HG02678 (cell line): Measurements from ENCODE around the gene ZSCAN25.
"Not testable (repeated sequence)": the region's sequence is repeated elsewhere in the genome, so short reads cannot be mapped to it uniquely, and the experiment has no call there.

Source experiments
- ATAC-seq: cut with Tn5 transposase; IDR thresholded peaks from one replicate; pipeline ENCODE4 v1.9.1; 2021; ENCODE audit warnings: mild to moderate bottlenecking, moderate library complexity; ENCODE audit not compliant: unreplicated experiment

The ZSCAN25 gene

DNA sequence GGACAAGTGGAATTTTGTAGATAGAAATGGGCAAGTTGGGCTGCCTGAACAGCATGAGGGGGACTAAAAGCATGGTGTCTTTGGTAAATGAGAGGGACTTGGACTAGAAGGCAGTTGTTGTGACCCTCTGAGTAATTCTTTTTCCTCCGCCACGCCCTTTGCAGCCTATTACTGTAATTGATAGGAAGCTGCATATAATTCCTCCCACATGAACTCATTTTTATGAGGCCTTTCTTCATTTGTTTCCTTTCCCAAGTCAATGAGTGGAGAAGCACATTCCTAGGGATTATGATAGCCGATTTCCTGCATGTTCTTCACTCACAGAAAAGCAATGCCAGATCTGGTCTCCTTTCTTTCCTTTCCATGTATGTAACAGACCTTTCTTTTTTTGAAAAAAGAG lies 27.7 kb downstream of the ZSCAN25 start:
- ATAC-seq: no peak

DNA sequence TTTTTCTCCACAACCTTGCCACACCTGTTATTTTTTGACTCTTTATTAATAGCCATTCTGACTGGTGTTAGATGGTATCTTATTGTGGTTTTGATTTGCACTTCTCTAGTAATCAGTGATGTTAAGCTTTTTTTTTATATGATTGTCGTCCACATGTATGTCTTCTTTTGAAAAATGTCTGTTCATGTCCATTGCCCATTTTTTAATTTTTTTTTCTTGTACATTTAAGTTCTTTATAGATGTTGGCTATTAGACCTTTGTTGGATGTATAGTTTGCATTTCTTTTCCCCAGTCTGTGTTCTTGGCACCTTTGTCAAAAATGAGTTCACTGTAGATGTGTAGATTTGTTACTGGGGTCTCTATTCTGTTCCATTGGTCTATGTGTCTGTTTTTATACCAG lies 28.8 kb downstream of the ZSCAN25 start:
- no peak for ATAC-seq

DNA sequence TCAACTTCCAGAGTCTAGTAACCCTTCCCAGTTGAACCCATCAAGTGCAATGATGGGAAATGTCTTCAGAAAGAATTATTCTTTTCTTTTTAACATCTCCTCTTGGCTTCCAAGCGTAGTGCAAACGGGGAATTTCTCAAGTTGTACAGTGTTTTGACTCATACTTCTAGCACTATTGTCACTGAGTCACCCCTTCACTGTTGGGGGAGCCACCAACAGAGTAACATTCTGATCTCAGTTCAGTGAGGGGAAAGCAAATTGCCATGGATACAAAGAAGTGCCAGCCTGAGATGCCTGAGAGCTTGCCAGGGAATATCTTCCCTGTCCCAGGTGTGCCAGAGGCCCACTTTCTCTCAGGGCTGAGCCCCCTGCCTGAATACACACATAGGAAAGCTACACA lies 32.1 kb downstream of the ZSCAN25 start:
- ATAC-seq: no peak

DNA sequence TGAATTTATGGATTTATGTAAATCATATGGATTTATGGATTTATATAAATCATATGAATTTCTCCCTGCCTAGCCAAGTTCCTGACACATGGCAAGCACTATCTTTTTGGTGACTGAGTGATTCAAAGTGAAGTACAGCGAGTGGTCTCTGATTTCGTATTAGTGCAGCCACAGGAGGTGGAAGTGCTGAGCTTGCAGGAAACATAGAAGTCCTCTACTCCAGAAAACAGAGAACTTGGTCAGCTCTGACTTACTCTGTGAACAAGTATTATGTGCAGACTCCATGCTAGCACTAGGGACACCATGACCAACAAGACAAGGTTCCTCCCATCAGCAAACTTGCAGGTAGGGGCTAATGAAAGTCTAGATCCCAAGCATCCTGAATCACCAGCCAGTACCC lies 34.5 kb downstream of the ZSCAN25 start:
- no peak for ATAC-seq

DNA sequence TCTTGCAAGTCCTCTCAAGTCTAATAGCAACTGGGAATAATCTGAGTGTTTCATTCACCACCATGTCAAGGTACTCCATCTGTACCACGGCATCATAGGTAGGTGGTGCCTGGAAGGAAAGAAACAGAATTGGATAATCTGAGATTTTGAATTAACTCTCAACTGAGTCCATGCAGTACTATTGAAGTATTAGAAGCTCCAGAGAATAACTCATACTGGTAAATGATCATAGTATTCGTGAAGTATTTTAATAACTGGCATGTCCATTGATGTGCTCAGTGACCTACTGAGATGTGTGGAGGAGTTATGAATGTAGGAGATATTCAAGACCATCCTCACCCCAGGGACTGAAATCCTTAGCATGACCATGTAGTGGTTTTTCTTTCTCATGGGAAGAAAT lies 35.9 kb downstream of the ZSCAN25 start:
- ATAC-seq: no peak

DNA sequence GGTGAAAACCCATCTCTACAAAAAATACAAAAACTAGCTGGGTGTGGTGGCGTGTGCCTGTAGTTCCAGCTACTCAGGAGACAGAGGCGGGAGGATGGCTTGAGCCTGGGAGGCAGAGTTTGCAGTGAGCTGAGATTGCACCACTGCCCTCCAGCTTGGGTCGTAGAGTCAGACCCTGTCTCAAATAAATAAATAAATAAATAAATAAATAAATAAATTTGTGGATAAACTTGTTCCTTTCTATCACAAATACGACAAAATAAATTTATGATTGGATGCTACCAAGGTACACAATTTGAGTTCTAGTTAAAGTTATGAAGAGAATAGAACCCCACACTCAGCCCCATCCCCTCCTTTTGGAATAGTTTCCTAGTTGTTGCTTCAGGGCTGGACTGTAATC lies 36.5 kb downstream of the ZSCAN25 start:
- not testable (repeated sequence) for ATAC-seq

DNA sequence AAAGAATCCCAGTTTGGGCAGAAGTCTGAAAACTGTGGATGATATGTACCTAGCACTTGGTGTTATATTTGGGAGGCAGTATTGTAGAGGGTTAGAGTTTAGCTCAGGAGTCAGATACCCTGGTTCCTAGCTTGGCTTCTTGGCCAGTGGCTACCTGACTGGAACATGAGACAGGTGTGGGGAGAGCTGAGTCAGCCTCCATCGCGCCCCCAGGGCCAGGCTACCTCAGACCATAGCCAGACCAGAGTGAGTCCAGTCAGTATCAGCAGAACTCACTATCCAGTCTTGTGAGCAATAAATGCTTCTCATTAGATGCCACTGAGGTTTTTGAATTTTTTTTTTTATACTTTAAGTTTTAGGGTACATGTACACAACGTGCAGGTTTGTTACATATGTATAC lies 37.0 kb downstream of the ZSCAN25 start:
- ATAC-seq: no peak

DNA sequence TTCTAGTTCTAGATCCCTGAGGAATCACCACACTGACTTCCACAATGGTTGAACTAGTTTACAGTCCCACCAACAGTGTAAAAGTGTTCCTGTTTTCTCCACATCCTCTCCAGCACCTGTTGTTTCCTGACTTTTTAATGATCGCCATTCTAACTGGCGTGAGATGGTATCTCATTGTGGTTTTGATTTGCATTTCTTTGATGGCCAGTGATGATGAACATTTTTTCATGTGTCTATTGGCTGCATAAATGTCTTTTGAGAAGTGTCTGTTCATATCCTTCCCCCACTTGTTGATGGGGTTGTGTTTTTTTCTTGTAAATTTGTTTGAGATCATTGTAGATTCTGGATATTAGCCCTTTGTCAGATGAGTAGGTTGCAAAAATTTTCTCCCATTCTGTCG lies 37.9 kb downstream of the ZSCAN25 start:
- not testable (repeated sequence) for ATAC-seq

DNA sequence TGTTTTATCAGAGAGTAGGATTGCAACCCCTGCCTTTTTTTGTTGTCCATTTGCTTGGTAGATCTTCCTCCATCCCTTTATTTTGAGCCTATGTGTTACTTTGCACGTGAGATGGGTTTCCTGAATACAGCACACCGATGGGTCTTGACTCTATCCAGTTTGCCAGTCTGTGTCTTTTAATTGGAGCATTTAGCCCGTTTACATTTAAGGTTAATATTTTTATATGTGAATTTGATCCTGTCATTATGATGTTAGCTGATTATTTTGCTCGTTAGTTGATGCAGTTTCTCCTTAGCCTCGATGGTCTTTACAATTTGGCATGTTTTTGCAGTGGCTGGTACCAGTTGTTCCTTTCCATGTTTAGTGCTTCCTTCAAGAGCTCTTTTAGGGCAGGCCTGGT lies 41.1 kb downstream of the ZSCAN25 start:
- not testable (repeated sequence) for ATAC-seq

DNA sequence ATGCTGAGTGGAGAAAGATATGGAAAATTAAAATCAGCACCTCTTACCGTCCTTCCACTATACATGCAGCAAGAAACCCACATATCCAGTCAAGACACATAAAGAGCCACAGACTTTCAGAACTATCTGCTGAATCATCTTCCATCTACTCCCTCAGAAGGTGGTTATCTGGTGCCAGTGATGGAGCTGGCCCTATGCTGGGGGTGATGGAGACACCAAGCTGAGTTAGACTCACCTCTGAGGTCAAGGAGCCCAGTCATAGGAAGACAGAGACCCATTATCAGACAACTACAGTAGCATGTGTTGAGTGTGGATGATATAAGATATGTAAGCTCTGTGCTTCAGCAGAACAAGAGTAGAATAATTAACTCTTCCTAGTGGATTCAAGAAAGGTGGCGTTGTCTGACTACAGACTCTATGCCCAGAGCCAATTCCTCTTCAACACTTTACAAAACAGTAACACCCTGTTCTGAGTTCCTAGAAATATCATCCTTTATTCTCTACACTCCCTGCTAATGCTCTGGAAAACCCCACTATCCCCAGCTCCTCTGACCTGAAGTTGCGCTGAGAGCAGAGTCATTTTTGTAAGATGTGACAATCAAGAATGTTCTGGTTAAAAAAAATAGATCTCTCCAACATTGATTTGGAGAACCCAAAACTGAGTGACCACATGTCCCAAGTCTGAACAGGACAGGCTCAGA lies 48.7 kb downstream of the ZSCAN25 start:
- ATAC-seq: no peak

DNA sequence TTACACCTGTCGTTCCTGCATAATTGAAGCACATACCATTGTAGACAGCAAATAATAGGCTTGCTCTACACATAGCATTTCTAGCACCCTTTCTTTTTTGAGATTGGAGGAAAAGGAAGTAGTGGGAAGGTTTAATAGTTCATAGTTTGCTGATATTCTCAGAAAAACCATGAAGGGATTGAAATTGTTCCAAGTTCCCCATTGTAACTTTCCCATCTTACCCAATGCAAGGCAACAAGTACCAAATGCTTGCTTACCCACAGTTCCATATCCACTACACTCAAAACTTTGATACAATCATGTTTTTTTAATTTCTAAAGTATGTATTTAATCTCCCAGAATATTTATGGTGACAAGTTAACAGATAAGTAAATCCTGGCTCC lies 49.3 kb downstream of the ZSCAN25 start:
- ATAC-seq: no peak

DNA sequence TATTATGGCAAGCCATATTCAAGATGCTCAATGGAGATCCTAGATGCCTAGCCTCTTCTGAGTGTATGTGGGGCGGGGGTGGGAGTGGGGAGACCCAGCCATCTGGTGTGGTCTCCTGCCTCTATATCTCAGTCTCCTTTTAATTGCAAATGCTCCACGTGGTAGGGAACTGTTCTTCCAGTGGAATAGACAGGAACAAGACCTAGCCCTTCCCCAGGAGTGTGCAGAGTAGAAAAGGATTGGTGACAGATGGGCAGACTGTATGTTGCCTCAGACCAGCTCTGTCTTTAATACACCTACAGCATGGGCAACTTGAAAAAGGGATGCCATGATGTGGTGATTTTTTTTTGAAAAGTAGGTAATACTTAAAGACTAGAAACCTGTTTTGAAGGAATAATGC lies 50.4 kb downstream of the ZSCAN25 start:
- no peak for ATAC-seq

DNA sequence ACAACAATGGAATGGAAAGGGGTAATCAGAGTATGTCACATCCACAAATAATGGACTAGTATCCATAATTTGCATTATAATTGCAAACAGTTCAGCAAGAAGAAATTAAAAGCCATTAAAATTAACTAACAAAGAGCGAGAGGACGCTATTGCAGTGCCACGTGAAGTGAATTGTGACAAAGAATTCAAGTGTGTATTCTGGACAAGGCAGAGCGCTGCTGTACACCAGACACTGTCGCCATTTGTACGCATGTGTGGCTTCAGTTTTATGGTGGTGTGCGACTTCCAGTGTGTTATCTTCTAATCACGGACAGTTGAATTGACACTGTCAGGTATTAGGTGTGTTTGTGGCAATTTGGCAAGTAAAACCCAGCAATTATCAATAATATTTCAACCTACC lies 51.8 kb downstream of the ZSCAN25 start:
- ATAC-seq: no peak

DNA sequence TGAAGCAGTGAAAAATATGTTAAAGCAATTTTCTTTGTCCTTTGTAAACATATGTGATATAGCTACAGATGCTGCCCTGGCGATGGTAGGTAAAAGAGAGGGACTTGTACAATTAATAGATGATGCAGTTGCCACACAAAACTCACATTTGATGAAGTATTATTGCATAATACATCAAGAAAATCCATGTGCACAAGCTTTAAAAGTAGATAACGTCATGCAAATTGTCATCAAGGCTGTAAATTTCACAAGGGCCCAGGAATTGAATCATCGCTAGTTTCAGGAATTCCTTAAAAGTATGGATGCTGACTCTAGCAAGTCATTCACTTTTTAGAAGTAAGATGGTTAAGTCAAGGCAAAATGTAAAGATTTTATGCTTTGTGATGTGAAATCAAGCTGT lies 53.0 kb downstream of the ZSCAN25 start:
- no peak for ATAC-seq

DNA sequence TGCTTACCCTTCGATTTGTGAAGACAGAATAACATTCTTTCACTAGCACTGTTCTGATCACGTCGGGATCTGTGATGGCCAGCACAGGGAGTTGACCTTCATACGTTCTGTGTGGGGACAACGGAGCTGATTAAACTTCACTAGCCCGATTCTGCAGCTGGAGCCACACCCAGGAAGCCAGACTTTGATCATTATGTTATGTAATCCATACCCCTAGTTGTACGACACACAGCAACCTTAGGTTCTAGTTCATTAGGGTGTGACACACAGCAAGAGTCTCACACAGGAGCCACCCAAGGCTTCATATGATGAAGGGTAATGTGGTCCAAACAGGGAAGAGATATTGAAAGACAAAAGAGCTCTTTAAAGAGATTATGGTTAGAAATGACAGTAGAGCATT lies 55.8 kb downstream of the ZSCAN25 start:
- no peak for ATAC-seq

DNA sequence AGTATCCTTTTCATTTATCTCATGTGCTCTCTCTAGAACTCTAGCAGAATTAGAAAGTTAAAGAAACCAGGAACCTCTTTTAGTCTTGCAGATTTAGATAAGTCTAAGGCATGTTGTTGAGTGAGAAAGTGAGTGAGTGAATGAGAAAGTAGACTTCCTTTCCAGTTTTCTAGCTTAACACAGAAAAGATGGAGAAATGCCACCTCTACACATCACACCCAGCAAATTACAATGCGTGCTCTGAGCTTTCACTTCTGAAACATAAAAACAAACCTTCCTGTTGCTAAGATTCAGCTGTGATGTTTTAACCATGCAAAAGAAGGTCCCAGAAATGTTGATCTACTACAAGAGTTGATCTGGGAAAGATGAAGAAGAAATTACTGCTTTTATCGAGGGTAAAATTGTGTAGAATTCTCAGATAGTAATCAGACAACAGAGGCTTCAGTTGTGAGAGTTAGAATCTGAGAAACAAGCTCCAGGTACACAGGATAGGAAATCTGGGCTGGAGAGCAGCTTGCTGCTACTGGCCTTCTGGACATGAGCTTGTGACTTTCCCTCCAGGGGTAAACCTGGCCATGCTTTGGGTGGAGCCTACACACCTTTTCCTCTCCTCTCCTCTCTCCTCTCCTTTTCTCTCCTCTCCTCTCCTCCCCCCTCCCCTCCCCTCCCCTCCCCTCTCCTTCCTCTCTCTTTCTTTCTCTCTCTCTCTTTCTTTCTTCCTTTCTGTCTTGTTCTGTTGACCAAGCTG lies 58.4 kb downstream of the ZSCAN25 start:
- no peak for ATAC-seq

DNA sequence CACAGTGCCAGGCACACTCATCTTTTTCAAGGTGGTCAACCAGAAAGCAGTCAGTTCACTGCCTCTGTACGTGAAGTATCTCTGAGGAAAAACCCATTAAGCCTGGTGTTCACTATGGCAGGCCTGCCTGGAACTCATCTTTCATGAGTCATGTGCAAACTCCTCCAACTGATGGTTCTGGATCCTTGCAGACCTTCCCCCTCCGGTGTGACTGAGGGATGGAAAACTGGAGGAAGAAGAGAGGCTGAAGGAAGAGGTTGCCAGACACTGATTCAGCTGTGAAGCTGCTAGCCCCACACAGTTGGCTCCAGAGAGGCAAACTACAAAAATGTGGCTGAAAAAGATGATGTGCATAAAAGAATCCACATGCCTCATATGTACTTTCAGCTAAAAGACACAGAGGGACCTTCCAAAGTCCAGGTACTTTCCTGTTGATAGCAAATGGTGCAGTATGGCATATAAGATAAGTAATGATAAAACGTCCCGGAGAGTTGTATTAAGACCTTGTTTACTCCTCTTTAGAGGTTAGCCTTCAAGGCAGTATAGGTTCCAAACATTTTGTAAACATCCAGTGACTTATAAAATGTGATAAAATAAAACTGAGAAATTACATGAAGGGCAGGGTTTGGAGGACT lies 60.4 kb downstream of the ZSCAN25 start:
- ATAC-seq: no peak

DNA sequence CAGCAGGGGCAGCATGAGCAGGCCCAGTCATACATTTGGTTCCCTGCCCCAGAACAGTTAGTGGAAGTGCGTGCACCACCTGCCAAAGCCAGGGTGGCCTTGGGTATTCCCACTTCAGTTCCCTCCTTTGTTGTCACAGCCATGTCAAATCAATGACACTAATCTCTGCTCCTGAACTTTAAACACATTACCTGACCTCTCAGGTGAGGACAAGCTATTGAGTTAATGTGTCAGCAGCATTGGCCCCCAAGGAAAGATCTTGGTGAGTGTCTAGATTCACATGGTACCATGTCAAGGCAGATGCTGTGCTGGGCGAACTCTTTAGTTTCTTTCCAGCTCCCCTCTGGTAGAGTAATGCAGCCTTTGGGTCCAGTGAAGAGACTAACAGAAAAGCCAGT lies 60.9 kb downstream of the ZSCAN25 start:
- ATAC-seq: no peak

DNA sequence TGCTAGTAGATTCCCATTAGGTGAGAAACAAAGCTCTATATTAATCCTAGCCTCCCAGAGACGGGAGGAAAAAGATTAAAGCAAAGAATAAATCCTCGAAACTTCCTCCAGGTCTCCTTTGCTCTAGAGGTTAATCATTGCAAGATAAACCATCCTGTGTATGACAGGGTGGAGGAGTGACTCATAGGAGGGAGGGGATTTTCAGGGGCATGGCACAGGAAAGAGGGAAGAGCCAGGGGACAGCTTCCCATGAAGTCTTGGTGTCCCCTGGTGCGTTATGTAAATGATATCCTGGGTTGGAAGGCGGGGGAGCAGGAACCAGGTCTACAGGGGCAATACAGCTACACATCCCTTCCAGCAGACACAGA lies 62.3 kb downstream of the ZSCAN25 start:
- ATAC-seq: no peak

DNA sequence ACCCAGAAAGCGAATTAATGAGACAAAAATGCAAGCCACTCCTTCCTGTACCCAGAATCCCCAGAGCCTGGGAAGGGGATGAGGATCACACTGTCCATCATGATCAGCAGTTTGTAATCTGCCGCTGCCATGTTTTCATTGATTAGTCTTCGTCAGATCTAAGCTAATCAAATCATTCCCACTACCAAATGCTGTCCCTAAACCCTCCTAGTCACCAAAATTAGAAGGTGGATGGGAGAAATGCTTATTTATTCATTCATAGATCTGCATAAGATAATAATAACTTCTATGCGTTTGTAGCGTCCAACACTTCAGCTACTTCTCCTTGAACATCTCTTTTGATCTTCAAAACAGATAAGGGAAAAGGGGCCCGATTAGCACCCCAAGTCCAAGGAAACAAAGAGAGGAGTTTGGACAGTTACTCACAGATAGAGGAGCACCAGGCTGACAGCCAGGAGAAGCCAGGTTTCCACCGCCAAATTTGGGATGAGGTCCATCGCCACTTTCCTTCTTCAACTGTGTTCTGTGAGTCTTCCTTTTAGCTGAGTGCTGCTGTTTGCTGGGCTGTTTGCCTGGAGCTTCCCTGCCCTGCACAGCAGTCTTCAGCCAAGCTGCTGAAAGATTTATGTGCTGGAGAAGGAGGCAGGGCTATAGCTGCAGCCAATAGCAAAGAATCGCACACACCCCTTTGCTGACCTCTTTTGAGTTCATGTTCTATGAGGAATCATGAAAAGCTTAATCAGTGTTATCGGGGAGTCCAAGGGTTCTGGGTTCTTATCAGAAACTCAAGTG lies 62.9 kb downstream of the ZSCAN25 start, which contains the start of gene CYP3A5:
TSS of gene CYP3A5 (minus strand) at position 597 of the 792 bp plus-strand sequence. CDS start at position 497, 100 bp downstream.
- ATAC-seq: no peak
